ENCODE data around the gene FOXO6. TPM values are rescaled to one million over a fixed set of nuclear protein-coding genes. Genes with fewer than 3 reads are reported as not detected.

Gene FOXO6
- total and polyA plus RNA-seq, 2 of the 13 experiments (the other 11 are each of a cell fraction or from before 2014, with no cell fraction given) = 0.13 TPM; not detected in 1

DNA sequence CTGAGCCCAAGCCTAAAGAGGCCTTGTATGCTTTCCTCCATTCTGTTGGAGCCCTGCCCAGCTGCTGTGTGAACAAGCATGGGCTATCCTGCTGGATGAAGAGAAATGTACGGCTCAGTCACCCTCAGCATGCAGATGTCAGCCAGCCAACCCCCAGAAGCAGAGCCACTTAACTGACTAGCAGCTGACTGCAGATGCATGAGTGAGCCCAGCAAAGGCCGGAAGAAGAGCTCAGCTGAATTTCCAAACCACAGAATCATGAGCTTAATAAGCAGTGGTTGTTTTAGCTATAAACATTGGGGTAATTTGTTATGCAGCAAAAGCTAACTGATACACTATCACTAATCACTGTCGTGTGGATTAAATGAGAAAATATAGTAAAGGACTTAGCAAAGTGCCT, 39.0 kb downstream of the FOXO6 start:
- H2AFZ ChIP-seq (ENCODE audit: low read length) = no peak overlapping the region
- no peak for DNase-seq (ENCODE audit: low spot score)
- H3K27ac ChIP-seq (ENCODE audit: extremely low read length, insufficient read depth, low read length) = no peak overlapping the region
- H3K4me2 ChIP-seq (ENCODE audit: low read depth, low read length) = no peak overlapping the region
- H3K36me3 ChIP-seq (replicated peaks in 1 of 2; ENCODE audit: control insufficient read depth in 1 of 2, insufficient read depth in 2 of 2, low read length in 2 of 2) = no peaks in the 10 kb centered on the region
- no peaks in the 10 kb centered on the region for H3K4me1 ChIP-seq (ENCODE audit: insufficient read depth, low read length)
- no peak overlapping the region for H3K9ac ChIP-seq (ENCODE audit: insufficient read depth, low read depth, low read length)
- 24% methylated on average over 2 of the region's 3 CpGs for WGBS (ENCODE audit: low lambda C conversion rate)
- intact Hi-C loops (cut with micrococcal nuclease; ENCODE audit: unreplicated experiment) = no loop called here
- peaks cover 1 to 20% of the 10 kb centered on the region in 2 experiments; a peak in 3 of 5 replicates for H3K27me3 ChIP-seq (ENCODE audit: control insufficient read depth in 1 of 2, insufficient read depth in 2 of 2, low read length in 2 of 2)
- no peak for FAIRE-seq
- no peaks in the 10 kb centered on the region for H4K20me1 ChIP-seq (ENCODE audit: insufficient read depth, low read length)
- POLR2A ChIA-PET = no interaction called here
- H3K9me3 ChIP-seq (ENCODE audit: low read length) = no peaks in the 10 kb centered on the region
- in situ Hi-C loops (cut with HindIII; ENCODE audit: extremely low pct_ligation_motif_present, low pct_unique_long_range_greater_than_20kb) = no loop called here
- TF ChIP-seq REPIN1 (CRISPR knock-in tag; IDR thresholded peaks at IDR 0.05; ENCODE audit: borderline replicate concordance, low read depth) = no peak
- TF ChIP-seq GABPB1 (CRISPR knock-in tag; IDR thresholded peaks at IDR 0.05) = no peak
- no peak for TF ChIP-seq ZFP36L1 (CRISPR knock-in tag; IDR thresholded peaks at IDR 0.05)
- TF ChIP-seq SRSF4 (IDR thresholded peaks at IDR 0.05; ENCODE audit: low read depth, low read length, poor library complexity, severe bottlenecking) = no peak
- no peak for TF ChIP-seq PTBP1 (IDR thresholded peaks at IDR 0.05; ENCODE audit: low read depth, low read length, poor library complexity, severe bottlenecking)
- TF ChIP-seq TCF7L2 (IDR thresholded peaks at IDR 0.05; ENCODE audit: low read depth, low read length) = no peak
- TF ChIP-seq ZNF597 (CRISPR knock-in tag; IDR thresholded peaks at IDR 0.05) = no peak
- TF ChIP-seq PHB2 (IDR thresholded peaks at IDR 0.05; ENCODE audit: partially characterized antibody) = no peak
- TF ChIP-seq, protein P1, sequence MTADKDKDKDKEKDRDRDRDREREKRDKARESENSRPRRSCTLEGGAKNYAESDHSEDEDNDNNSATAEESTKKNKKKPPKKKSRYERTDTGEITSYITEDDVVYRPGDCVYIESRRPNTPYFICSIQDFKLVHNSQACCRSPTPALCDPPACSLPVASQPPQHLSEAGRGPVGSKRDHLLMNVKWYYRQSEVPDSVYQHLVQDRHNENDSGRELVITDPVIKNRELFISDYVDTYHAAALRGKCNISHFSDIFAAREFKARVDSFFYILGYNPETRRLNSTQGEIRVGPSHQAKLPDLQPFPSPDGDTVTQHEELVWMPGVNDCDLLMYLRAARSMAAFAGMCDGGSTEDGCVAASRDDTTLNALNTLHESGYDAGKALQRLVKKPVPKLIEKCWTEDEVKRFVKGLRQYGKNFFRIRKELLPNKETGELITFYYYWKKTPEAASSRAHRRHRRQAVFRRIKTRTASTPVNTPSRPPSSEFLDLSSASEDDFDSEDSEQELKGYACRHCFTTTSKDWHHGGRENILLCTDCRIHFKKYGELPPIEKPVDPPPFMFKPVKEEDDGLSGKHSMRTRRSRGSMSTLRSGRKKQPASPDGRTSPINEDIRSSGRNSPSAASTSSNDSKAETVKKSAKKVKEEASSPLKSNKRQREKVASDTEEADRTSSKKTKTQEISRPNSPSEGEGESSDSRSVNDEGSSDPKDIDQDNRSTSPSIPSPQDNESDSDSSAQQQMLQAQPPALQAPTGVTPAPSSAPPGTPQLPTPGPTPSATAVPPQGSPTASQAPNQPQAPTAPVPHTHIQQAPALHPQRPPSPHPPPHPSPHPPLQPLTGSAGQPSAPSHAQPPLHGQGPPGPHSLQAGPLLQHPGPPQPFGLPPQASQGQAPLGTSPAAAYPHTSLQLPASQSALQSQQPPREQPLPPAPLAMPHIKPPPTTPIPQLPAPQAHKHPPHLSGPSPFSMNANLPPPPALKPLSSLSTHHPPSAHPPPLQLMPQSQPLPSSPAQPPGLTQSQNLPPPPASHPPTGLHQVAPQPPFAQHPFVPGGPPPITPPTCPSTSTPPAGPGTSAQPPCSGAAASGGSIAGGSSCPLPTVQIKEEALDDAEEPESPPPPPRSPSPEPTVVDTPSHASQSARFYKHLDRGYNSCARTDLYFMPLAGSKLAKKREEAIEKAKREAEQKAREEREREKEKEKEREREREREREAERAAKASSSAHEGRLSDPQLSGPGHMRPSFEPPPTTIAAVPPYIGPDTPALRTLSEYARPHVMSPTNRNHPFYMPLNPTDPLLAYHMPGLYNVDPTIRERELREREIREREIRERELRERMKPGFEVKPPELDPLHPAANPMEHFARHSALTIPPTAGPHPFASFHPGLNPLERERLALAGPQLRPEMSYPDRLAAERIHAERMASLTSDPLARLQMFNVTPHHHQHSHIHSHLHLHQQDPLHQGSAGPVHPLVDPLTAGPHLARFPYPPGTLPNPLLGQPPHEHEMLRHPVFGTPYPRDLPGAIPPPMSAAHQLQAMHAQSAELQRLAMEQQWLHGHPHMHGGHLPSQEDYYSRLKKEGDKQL (CRISPR knock-in tag; IDR thresholded peaks at IDR 0.05; ENCODE audit: low read depth) = no peak
- TF ChIP-seq ZFX (CRISPR knock-in tag; IDR thresholded peaks at IDR 0.05; ENCODE audit: low read depth) = no peak
- TF ChIP-seq ZNF24 (IDR thresholded peaks at IDR 0.05) = no peak
- no peaks in the 10 kb centered on the region for H3K79me2 ChIP-seq (ENCODE audit: insufficient read depth, low read length)
- BruUV-seq (replicated peaks) = no TSS peak
- no peak for ATAC-seq
- no peak overlapping the region for H3K4me3 ChIP-seq (replicated peaks in 1 of 3; ENCODE audit: insufficient read depth in 1 of 3, low read depth in 2 of 3, low read length in 3 of 3)
- CTCF ChIA-PET (ENCODE audit: low intra/inter-chr PET ratio, low total read pairs) = no interaction called here

All from HepG2 (cell line).